ENCODE results near the gene TGFBR1.
A peak's percentile ranks its signal among the peaks of the same experiment; 100 is the strongest.

The TGFBR1 gene

GRCh38 chr9:99171225-99172123, 66.6 kb downstream of the TGFBR1 start:
- no peak for DNase-seq (ENCODE audit: low read depth)

- DNase-seq (ENCODE audit: low read depth): no peak
Measured at GRCh38 chr9:99172124-99173091, 67.5 kb downstream of the TGFBR1 start.

GRCh38 chr9:99173570-99174504, 68.9 kb downstream of the TGFBR1 start:
- DNase-seq (ENCODE audit: low read depth): no peak

- DNase-seq (ENCODE audit: low read depth): no peak
Measured at GRCh38 chr9:99176527-99177013, 71.7 kb downstream of the TGFBR1 start.

- DNase-seq (ENCODE audit: low read depth): no peak
Measured at GRCh38 chr9:99177576-99178366, 72.9 kb downstream of the TGFBR1 start.

- no peak for DNase-seq (ENCODE audit: low read depth)
Measured at GRCh38 chr9:99178912-99179872, 74.3 kb downstream of the TGFBR1 start.

GRCh38 chr9:99180199-99180598, 75.3 kb downstream of the TGFBR1 start:
- DNase-seq (ENCODE audit: low read depth): no peak

GRCh38 chr9:99180662-99181061, 75.7 kb downstream of the TGFBR1 start:
- DNase-seq (ENCODE audit: low read depth): no peak

- DNase-seq (ENCODE audit: low read depth): no peak
Measured at GRCh38 chr9:99181206-99181605, 76.3 kb downstream of the TGFBR1 start.

GRCh38 chr9:99181621-99182020, 76.7 kb downstream of the TGFBR1 start:
- DNase-seq (ENCODE audit: low read depth): no peak

GRCh38 chr9:99182356-99182755, 77.4 kb downstream of the TGFBR1 start:
- no peak for DNase-seq (ENCODE audit: low read depth)

- no peak for DNase-seq (ENCODE audit: low read depth)
Measured at GRCh38 chr9:99183616-99184015, 78.7 kb downstream of the TGFBR1 start.

GRCh38 chr9:99184110-99184474, 79.2 kb downstream of the TGFBR1 start:
- DNase-seq (ENCODE audit: low read depth): no peak

- DNase-seq (ENCODE audit: low read depth): peak; percentile 50
Measured at GRCh38 chr9:99184475-99185347, 79.8 kb downstream of the TGFBR1 start.

- DNase-seq (ENCODE audit: low read depth): no peak
Measured at GRCh38 chr9:99185348-99185632, 80.4 kb downstream of the TGFBR1 start.

GRCh38 chr9:99185934-99186333, 81.0 kb downstream of the TGFBR1 start:
- no peak for DNase-seq (ENCODE audit: low read depth)

GRCh38 chr9:99187311-99187710, 82.4 kb downstream of the TGFBR1 start:
- DNase-seq (ENCODE audit: low read depth): no peak

- DNase-seq (ENCODE audit: low read depth): no peak
Measured at GRCh38 chr9:99189186-99189585, 84.3 kb downstream of the TGFBR1 start.

Data from activated T-cell treated with anti-CD3 and anti-CD28 coated beads for 1 hour (primary cell).